ENCODE results near the gene MEI1. TPM values are rescaled to one million over a fixed set of nuclear protein-coding genes. Genes with fewer than 3 reads are reported as not detected.

Gene MEI1
- total and polyA plus RNA-seq, 9 of the 15 experiments (the other 6 are each of a cell fraction or from before 2014, with no cell fraction given): 0.08 to 0.68 (median 0.18) TPM; not detected in 2

- Histone ChIP-seq H3K9me3 (replicated peaks; ENCODE audit: control insufficient read depth, insufficient read depth, low read depth, low read length) (no peaks in the 10 kb centered on the region; the same call in 1 of the 2 replicates), H3K4me3 (peak within 1 kb of the TSS; percentile 66), H3K9me1 (ENCODE audit: control insufficient read depth, insufficient read depth, low read length) (peaks cover 2% of the 10 kb centered on the region), H4K20me1 (replicated peaks; ENCODE audit: control insufficient read depth, insufficient read depth, low read length) (no peaks in the 10 kb centered on the region; the same call in 1 of the 2 replicates), H3K27me3 (ENCODE audit: control insufficient read depth in 2 of 2, insufficient read depth in 2 of 2, low read length in 2 of 2) (no peaks in the 10 kb centered on the region), H3K4me1 (replicated peaks in 1 of 2; ENCODE audit: control insufficient read depth in 2 of 2, insufficient read depth in 2 of 2, low read length in 2 of 2) (peaks cover 17 to 21% of the 10 kb centered on the region in 2 experiments; a peak in 4 of 5 replicates), H3K4me2 (ENCODE audit: insufficient read depth, low read length) (peak within 1 kb of the TSS; percentile 86), H3K79me2 (ENCODE audit: control insufficient read depth, insufficient read depth, low read length) (peaks cover 49% of the 10 kb centered on the region), H2AFZ (ENCODE audit: low read depth, low read length) (peak within 1 kb of the TSS; percentile 81), H3K9ac (ENCODE audit: insufficient read depth in 1 of 2, low read depth in 2 of 2, low read length in 2 of 2) (peak within 1 kb of the TSS; percentile 93 to 96), H3K36me3 (ENCODE audit: control insufficient read depth, insufficient read depth, low read length) (peaks cover 27% of the 10 kb centered on the region), H3K27ac (ENCODE audit: extremely low read depth, low read depth, low read length) (peak within 1 kb of the TSS; percentile 98)
- FAIRE-seq: peak; percentile 98
- intact Hi-C loops (cut with micrococcal nuclease): no loop called here
- WGBS (ENCODE audit: insufficient coverage, low coverage, missing lambda C conversion rate): 1% methylated on average over 43 of the region's 75 CpGs
- in situ Hi-C loops (cut with MboI): no loop called here
- DNase-seq (ENCODE audit: extremely low read depth in 1 of 4, low spot score in 3 of 4): peak; percentile 91 to 98 (median 94)
- ChIA-PET POLR2A (interaction anchor here (0.5 to 2.7 kb wide), 4 partner anchors 12 to 93 kb away, joined by 3 to 34 read pairs (median 5); partner anchors contain the start of gene CCDC134), CTCF (ENCODE audit: low intra/inter-chr PET ratio) (no interaction called here)
- BruUV-seq (replicated peaks): no TSS peak
- ATAC-seq: peak; percentile 94
- TF ChIP-seq ZEB2 (IDR thresholded peaks at IDR 0.05) (peak; percentile 78), HMGN3 (IDR thresholded peaks at IDR 0.05; ENCODE audit: borderline replicate concordance, extremely low read depth, insufficient read length, low read depth, low read length) (peak; percentile 81), FOXK2 (conservative IDR thresholded peaks at IDR 0.05 in 1 of 2, IDR thresholded peaks at IDR 0.05 in 1 of 2; ENCODE audit: low read depth in 2 of 2) (peak; percentile 61 to 66; a peak in 2 of 4 replicates), NCOR1 (IDR thresholded peaks at IDR 0.05) (peak; percentile 45; the same call in 1 of the 2 replicates), CREB1 (IDR thresholded peaks at IDR 0.05) (peak; percentile 85), CREB1 (CRISPR knock-in tag; IDR thresholded peaks at IDR 0.05) (peak; percentile 90), XRCC5 (IDR thresholded peaks at IDR 0.05; ENCODE audit: low read depth, low read length) (no peak), ZNF75A (CRISPR knock-in tag; IDR thresholded peaks at IDR 0.05) (no peak), TAF9B (IDR thresholded peaks at IDR 0.05; ENCODE audit: partially characterized antibody) (peak; percentile 90), FOXP1 (CRISPR knock-in tag; IDR thresholded peaks at IDR 0.05) (peak; percentile 80; the same call in 1 of the 2 replicates), ATF7 (IDR thresholded peaks at IDR 0.05) (peak; percentile 100), FOXM1 (IDR thresholded peaks at IDR 0.05; ENCODE audit: low read depth) (peak; percentile 89), FOXM1 (CRISPR knock-in tag; IDR thresholded peaks at IDR 0.05; ENCODE audit: low read depth) (no peak), HNRNPLL (IDR thresholded peaks at IDR 0.05; ENCODE audit: low read depth, low read length, poor library complexity, severe bottlenecking) (peak; percentile 60), ZNF717 (CRISPR knock-in tag; IDR thresholded peaks at IDR 0.05) (no peak), LCOR (CRISPR knock-in tag; IDR thresholded peaks at IDR 0.05) (peak; percentile 58; the same call in 1 of the 2 replicates), NR4A1 (CRISPR knock-in tag; IDR thresholded peaks at IDR 0.05) (no peak), NR4A1 (tag; IDR thresholded peaks at IDR 0.05) (no peak), PCBP1 (IDR thresholded peaks at IDR 0.05; ENCODE audit: low read depth, low read length, poor library complexity, severe bottlenecking) (peak; percentile 15), NFATC3 (IDR thresholded peaks at IDR 0.05) (no peak), YY1 (IDR thresholded peaks at IDR 0.05; ENCODE audit: borderline replicate concordance in 1 of 3, control insufficient read depth in 1 of 3, extremely low read depth in 1 of 3, insufficient read depth in 3 of 3, insufficient read length in 1 of 3, insufficient replicate concordance in 2 of 3, low read depth in 1 of 3, low read length in 2 of 3) (peak; percentile 73 to 95 (median 93)), TRIM24 (IDR thresholded peaks at IDR 0.05) (peak in 1 of 2 experiments; percentile 33; a peak in 1 of 4 replicates), RFX5 (IDR thresholded peaks at IDR 0.05; ENCODE audit: low read depth, low read length) (peak; percentile 51; the same call in 1 of the 2 replicates)
Observed at GRCh38 chr22:41832553-41833368, 133.5 kb downstream of the MEI1 start, which contains the start of gene SREBF2. Gene SREBF2, plus strand, starts transcription at chr22:41833105. Its CDS starts 166 bp downstream, at chr22:41833271.

Data from K562 (cell line).